ENCODE measurements around the gene CYRIA. TPM values are rescaled to one million over a fixed set of nuclear protein-coding genes. Genes with fewer than 3 reads are reported as not detected.

The CYRIA gene
- total and polyA plus RNA-seq, 2 donors (not counting 1 experiment from before 2014, with no cell fraction given): 6.3 to 10.2 TPM

DNA sequence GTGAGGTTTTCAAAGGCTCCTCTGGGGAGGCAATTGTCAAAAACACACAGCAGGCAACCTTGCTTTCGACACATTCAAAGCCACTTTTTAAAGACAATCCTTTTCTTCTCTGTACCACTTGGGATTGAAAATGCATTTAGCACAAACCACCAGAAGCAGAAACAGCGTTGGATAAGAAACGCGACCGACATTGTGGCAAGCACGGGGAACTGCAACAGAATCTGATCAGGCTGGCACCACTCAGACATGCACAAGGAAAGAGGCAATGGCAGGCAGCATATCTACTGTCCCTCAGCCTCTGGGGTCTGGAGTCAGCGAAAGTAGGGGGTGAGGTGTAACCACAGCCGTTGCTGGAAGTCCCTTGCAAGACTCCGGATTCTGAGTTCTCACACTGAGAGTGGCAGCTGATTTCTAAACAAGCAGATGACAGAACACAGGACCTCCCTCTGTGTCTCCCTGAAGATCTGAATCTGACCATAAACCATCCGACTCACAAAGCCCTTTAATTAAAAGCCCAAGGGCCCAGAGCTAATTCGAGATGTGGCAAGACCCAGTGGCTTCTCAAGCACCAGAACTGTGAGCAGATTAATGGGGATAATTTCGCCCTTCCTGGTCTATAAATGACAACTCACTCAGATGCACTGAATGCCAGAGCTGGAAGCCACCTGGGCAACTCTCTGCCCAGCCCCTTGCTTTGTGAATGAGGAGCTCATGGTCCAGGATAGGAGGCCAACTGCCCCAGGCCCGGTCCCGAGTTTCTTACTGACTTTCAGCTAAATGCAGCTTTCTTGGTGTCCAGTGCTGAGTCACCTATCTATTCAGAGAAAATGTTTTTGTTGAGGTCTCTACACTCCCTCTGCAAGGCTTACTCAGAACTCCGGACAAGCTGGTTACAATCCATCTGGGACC lies 29.6 kb downstream of the CYRIA start:
- H3K4me3 ChIP-seq (replicated peaks in 1 of 4; ENCODE audit: control extremely low read depth in 1 of 4, insufficient read depth in 1 of 4, low read depth in 3 of 4, low read length in 4 of 4): no peak overlapping the region
- peak in 1 of 2 donors; percentile 78 for DNase-seq (ENCODE audit: low read depth in 2 of 2)
- H3K79me2 ChIP-seq (ENCODE audit: control insufficient read depth, insufficient read depth, low read length): no peaks in the 10 kb centered on the region
- H3K4me1 ChIP-seq (ENCODE audit: control insufficient read depth, extremely low read depth, insufficient read depth, low read length): peaks cover 4% of the 10 kb centered on the region
- H4K20me1 ChIP-seq (ENCODE audit: control insufficient read depth, extremely low read depth, insufficient read depth, low read length): no peaks in the 10 kb centered on the region
- H3K4me2 ChIP-seq (ENCODE audit: extremely low read depth, insufficient read depth, low read length): no peak overlapping the region
- H3K36me3 ChIP-seq (ENCODE audit: control insufficient read depth, insufficient read depth, low read length): no peaks in the 10 kb centered on the region
- TF ChIP-seq EZH2 (IDR thresholded peaks at IDR 0.05; ENCODE audit: low read length, missing control alignments) (no peak), CTCF (conservative IDR thresholded peaks at IDR 0.05 in 1 of 2, IDR thresholded peaks at IDR 0.05 in 1 of 2; ENCODE audit: low read depth in 1 of 2, low read length in 2 of 2) (no peak)
- no peak overlapping the region for H3K27ac ChIP-seq (ENCODE audit: insufficient read depth, low read length)
- no peaks in the 10 kb centered on the region for H3K9me3 ChIP-seq (ENCODE audit: control insufficient read depth, insufficient read depth, low read depth, low read length)
- no peak overlapping the region for H2AFZ ChIP-seq (ENCODE audit: low read length)
- no peaks in the 10 kb centered on the region for H3K27me3 ChIP-seq (ENCODE audit: control insufficient read depth, insufficient read depth, low read length)
- no peak overlapping the region for H3K9ac ChIP-seq (ENCODE audit: insufficient read depth, low read length)

DNA sequence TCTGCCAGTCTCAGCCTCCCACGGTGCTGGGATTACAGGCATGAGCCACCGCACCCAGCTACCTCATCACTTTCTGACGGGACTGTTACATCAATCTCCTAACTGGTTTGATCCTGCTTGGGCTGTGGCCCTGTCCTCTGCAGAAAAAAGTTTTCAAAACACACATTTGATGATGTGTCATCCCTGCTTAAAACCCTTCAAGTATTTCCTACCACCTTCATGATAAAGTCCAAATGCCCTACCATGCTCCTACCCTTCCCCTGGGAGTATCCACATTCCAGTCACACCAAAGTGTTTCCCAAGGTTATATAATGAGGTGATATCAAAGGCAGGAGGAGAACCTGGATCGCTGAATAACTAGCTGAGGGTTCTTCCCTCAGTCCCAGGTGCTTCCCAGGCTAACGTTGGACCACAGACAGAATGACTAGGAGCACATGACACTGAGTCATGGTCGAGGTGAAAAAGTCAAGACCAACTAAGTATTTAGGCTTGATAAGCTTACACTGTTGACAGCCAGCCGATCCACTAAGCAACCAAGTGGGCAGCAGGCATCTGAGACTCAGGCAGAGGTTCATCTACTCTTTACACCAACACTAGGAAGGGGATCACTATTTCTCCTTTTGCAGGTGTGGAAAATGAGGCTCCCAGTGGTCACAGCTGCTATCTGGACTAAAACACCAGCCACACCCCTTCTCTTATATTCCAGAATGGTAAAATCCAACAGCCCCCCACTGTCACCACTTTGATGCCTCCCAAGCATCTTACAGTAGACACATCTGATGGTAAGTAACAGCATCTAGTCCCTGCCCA lies 31.8 kb downstream of the CYRIA start:
- Histone ChIP-seq H3K4me2 (ENCODE audit: extremely low read depth, insufficient read depth, low read length) (no peak overlapping the region), H3K27ac (ENCODE audit: insufficient read depth, low read length) (no peak overlapping the region), H3K79me2 (ENCODE audit: control insufficient read depth, insufficient read depth, low read length) (no peaks in the 10 kb centered on the region), H3K4me3 (replicated peaks in 1 of 4; ENCODE audit: control extremely low read depth in 1 of 4, insufficient read depth in 1 of 4, low read depth in 3 of 4, low read length in 4 of 4) (no peak overlapping the region), H2AFZ (ENCODE audit: low read length) (no peak overlapping the region), H3K27me3 (ENCODE audit: control insufficient read depth, insufficient read depth, low read length) (no peaks in the 10 kb centered on the region), H3K4me1 (ENCODE audit: control insufficient read depth, extremely low read depth, insufficient read depth, low read length) (peaks cover 2% of the 10 kb centered on the region), H3K36me3 (ENCODE audit: control insufficient read depth, insufficient read depth, low read length) (no peaks in the 10 kb centered on the region), H3K9ac (ENCODE audit: insufficient read depth, low read length) (no peak overlapping the region), H4K20me1 (ENCODE audit: control insufficient read depth, extremely low read depth, insufficient read depth, low read length) (no peaks in the 10 kb centered on the region), H3K9me3 (ENCODE audit: control insufficient read depth, insufficient read depth, low read depth, low read length) (no peaks in the 10 kb centered on the region)
- TF ChIP-seq CTCF (conservative IDR thresholded peaks at IDR 0.05 in 1 of 2, IDR thresholded peaks at IDR 0.05 in 1 of 2; ENCODE audit: low read depth in 1 of 2, low read length in 2 of 2) (no peak), EZH2 (IDR thresholded peaks at IDR 0.05; ENCODE audit: low read length, missing control alignments) (no peak)
- DNase-seq (ENCODE audit: low read depth in 2 of 2): peak in 1 of 2 donors; percentile 72

DNA sequence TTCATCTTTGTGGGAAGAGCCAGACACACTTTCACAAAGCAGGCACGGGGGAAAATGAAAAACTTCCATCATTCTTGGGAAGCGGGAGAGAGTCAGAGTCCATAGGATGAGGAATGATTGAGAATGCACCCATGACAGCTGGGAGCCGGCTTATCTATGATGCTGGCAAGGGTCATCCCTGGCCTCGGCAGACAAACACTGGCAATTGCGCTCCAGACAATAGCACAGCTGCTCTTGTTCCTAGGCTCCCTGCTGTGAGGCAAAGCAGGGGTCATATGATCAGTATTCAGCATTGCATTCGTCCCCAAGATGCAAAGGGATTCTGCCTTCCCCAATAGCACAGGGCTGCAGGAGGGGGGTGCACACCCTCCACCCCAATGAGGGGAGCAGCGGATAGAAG lies 33.0 kb downstream of the CYRIA start:
- Histone ChIP-seq H3K4me2 (ENCODE audit: extremely low read depth, insufficient read depth, low read length) (no peak overlapping the region), H3K36me3 (ENCODE audit: control insufficient read depth, insufficient read depth, low read length) (no peaks in the 10 kb centered on the region), H3K27ac (ENCODE audit: insufficient read depth, low read length) (no peak overlapping the region), H3K4me3 (replicated peaks in 1 of 4; ENCODE audit: control extremely low read depth in 1 of 4, insufficient read depth in 1 of 4, low read depth in 3 of 4, low read length in 4 of 4) (no peak overlapping the region), H3K27me3 (ENCODE audit: control insufficient read depth, insufficient read depth, low read length) (no peaks in the 10 kb centered on the region), H3K79me2 (ENCODE audit: control insufficient read depth, insufficient read depth, low read length) (no peaks in the 10 kb centered on the region), H3K4me1 (ENCODE audit: control insufficient read depth, extremely low read depth, insufficient read depth, low read length) (peaks cover 2% of the 10 kb centered on the region), H4K20me1 (ENCODE audit: control insufficient read depth, extremely low read depth, insufficient read depth, low read length) (no peaks in the 10 kb centered on the region), H3K9ac (ENCODE audit: insufficient read depth, low read length) (no peak overlapping the region), H3K9me3 (ENCODE audit: control insufficient read depth, insufficient read depth, low read depth, low read length) (no peaks in the 10 kb centered on the region), H2AFZ (ENCODE audit: low read length) (no peak overlapping the region)
- DNase-seq (ENCODE audit: low read depth in 2 of 2): no peak
- no peak for TF ChIP-seq EZH2 (IDR thresholded peaks at IDR 0.05; ENCODE audit: low read length, missing control alignments)
